ENCODE measurements around the gene GRIN2A. TPM values are rescaled to one million over a fixed set of nuclear protein-coding genes. Genes with fewer than 3 reads are reported as not detected.

GRIN2A gene
- total and polyA plus RNA-seq, 2 of the 13 experiments (the other 11 are each of a cell fraction or from before 2014, with no cell fraction given) = not detected

DNA sequence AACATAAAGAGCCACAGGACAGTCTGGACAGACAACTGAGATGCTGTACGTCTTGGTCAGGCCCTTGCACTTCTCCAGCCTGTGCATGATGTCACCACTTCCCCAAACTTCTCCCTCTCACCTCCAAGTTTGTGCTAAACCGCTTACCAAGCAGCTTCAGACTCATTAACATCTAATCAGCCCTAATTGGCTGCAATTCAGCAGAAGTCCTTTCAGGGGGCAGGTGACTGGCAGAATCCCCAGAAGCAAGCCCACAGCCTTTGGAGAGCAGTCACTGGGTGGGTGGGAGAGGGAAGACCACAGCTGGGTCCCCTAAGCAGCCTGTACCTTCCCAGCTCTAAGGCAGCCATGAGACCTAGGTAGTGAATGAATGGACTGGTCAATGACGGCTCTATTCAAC, 161.4 kb downstream of the GRIN2A start:
- peak; percentile 60 for TF ChIP-seq ATF7 (IDR thresholded peaks at IDR 0.05)
- TF ChIP-seq ATF7 (CRISPR knock-in tag; IDR thresholded peaks at IDR 0.05) = no peak
- TF ChIP-seq ZNF333 (CRISPR knock-in tag; IDR thresholded peaks at IDR 0.05; ENCODE audit: borderline replicate concordance) = no peak
- DNase-seq (ENCODE audit: low spot score) = no peak
- no TSS peak for BruUV-seq (replicated peaks)

DNA sequence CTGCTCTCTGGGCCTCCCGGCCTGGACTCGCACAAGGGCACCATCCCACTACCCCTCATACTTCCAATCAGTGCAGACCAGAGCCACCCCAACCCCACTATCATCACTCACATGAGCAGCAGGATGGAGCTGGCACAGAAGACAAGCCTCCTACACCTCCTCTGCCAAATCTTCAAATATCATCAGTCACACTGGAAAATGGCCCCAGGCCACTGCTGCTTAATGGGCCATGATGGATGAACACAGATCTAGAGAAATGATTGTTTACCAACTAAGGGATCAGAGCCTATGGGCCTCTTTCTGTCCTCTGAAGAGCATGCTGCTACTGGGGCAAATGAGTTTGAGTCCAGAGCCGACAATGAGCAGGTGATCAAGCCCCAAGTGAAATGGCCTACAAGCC, 165.5 kb downstream of the GRIN2A start:
- 1% methylated on average over 3 of the region's 3 CpGs for WGBS (ENCODE audit: low lambda C conversion rate)
- TF ChIP-seq CAMTA2 (CRISPR knock-in tag; IDR thresholded peaks at IDR 0.05; ENCODE audit: borderline replicate concordance) = no peak
- no peak for TF ChIP-seq FOXC1 (CRISPR knock-in tag; IDR thresholded peaks at IDR 0.05; ENCODE audit: borderline replicate concordance)
- no peak for TF ChIP-seq CENPT (CRISPR knock-in tag; IDR thresholded peaks at IDR 0.05; ENCODE audit: low read depth)
- no peak for TF ChIP-seq ZSCAN25 (CRISPR knock-in tag; IDR thresholded peaks at IDR 0.05)
- no peak for TF ChIP-seq ZNF709 (CRISPR knock-in tag; IDR thresholded peaks at IDR 0.05)
- TF ChIP-seq PRMT3 (CRISPR knock-in tag; IDR thresholded peaks at IDR 0.05; ENCODE audit: borderline replicate concordance, low read depth) = no peak
- TF ChIP-seq, protein P1, sequence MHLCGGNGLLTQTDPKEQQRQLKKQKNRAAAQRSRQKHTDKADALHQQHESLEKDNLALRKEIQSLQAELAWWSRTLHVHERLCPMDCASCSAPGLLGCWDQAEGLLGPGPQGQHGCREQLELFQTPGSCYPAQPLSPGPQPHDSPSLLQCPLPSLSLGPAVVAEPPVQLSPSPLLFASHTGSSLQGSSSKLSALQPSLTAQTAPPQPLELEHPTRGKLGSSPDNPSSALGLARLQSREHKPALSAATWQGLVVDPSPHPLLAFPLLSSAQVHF (CRISPR knock-in tag; IDR thresholded peaks at IDR 0.05) = no peak
- no peak for TF ChIP-seq SOX5 (CRISPR knock-in tag; IDR thresholded peaks at IDR 0.05; ENCODE audit: borderline replicate concordance)
- TF ChIP-seq ZNF337 (CRISPR knock-in tag; IDR thresholded peaks at IDR 0.05; ENCODE audit: borderline replicate concordance, low read depth) = no peak
- TF ChIP-seq, protein P2, sequence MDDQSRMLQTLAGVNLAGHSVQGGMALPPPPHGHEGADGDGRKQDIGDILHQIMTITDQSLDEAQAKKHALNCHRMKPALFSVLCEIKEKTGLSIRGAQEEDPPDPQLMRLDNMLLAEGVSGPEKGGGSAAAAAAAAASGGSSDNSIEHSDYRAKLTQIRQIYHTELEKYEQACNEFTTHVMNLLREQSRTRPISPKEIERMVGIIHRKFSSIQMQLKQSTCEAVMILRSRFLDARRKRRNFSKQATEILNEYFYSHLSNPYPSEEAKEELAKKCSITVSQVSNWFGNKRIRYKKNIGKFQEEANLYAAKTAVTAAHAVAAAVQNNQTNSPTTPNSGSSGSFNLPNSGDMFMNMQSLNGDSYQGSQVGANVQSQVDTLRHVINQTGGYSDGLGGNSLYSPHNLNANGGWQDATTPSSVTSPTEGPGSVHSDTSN (CRISPR knock-in tag; IDR thresholded peaks at IDR 0.05; ENCODE audit: borderline replicate concordance) = no peak
- no peak for TF ChIP-seq ZBTB8A (CRISPR knock-in tag; IDR thresholded peaks at IDR 0.05; ENCODE audit: borderline replicate concordance, low read depth)
- no peak for TF ChIP-seq ZZZ3 (CRISPR knock-in tag; IDR thresholded peaks at IDR 0.05; ENCODE audit: borderline replicate concordance)
- no peak for TF ChIP-seq ZNF83 (CRISPR knock-in tag; IDR thresholded peaks at IDR 0.05; ENCODE audit: borderline replicate concordance)
- no peak for TF ChIP-seq ZFY (CRISPR knock-in tag; IDR thresholded peaks at IDR 0.05)
- peaks cover 0 to 3% of the 10 kb centered on the region in 2 experiments; a peak in 2 of 5 replicates for H3K27me3 ChIP-seq (ENCODE audit: control insufficient read depth in 1 of 2, insufficient read depth in 2 of 2, low read length in 2 of 2)
- H3K27ac ChIP-seq (ENCODE audit: extremely low read length, insufficient read depth, low read length) = no peak overlapping the region
- ChIA-PET CTCF (ENCODE audit: low intra/inter-chr PET ratio, low total read pairs) (no interaction called here), POLR2A (no interaction called here)
- no peaks in the 10 kb centered on the region for H3K9me3 ChIP-seq (ENCODE audit: low read length)
- no peak overlapping the region for H2AFZ ChIP-seq (ENCODE audit: low read length)
- H4K20me1 ChIP-seq (ENCODE audit: insufficient read depth, low read length) = no peaks in the 10 kb centered on the region
- BruUV-seq (replicated peaks) = no TSS peak
- ATAC-seq (no peak), FAIRE-seq (no peak), DNase-seq (ENCODE audit: low spot score) (no peak)
- no peaks in the 10 kb centered on the region for H3K36me3 ChIP-seq (replicated peaks in 1 of 2; ENCODE audit: control insufficient read depth in 1 of 2, insufficient read depth in 2 of 2, low read length in 2 of 2)
- H3K79me2 ChIP-seq (ENCODE audit: insufficient read depth, low read length) = no peaks in the 10 kb centered on the region
- in situ Hi-C loops (cut with HindIII; ENCODE audit: extremely low pct_ligation_motif_present, low pct_unique_long_range_greater_than_20kb) = no loop called here
- no peak overlapping the region for H3K9ac ChIP-seq (ENCODE audit: insufficient read depth, low read depth, low read length)
- intact Hi-C loops (cut with micrococcal nuclease; ENCODE audit: unreplicated experiment) = no loop called here
- no peak overlapping the region for H3K4me2 ChIP-seq (ENCODE audit: low read depth, low read length)
- no peak overlapping the region for H3K4me3 ChIP-seq (replicated peaks in 1 of 3; ENCODE audit: insufficient read depth in 1 of 3, low read depth in 2 of 3, low read length in 3 of 3)
- H3K4me1 ChIP-seq (ENCODE audit: insufficient read depth, low read length) = no peaks in the 10 kb centered on the region

More for the DNA sequence above, 161.4 kb downstream of the GRIN2A start:
- Histone ChIP-seq H3K27me3 (ENCODE audit: control insufficient read depth in 1 of 2, insufficient read depth in 2 of 2, low read length in 2 of 2) (peaks cover 2 to 3% of the 10 kb centered on the region in 2 experiments; a peak in 2 of 5 replicates), H3K79me2 (ENCODE audit: insufficient read depth, low read length) (no peaks in the 10 kb centered on the region), H4K20me1 (ENCODE audit: insufficient read depth, low read length) (no peaks in the 10 kb centered on the region), H3K4me1 (ENCODE audit: insufficient read depth, low read length) (no peaks in the 10 kb centered on the region), H3K9me3 (ENCODE audit: low read length) (no peaks in the 10 kb centered on the region), H3K27ac (ENCODE audit: extremely low read length, insufficient read depth, low read length) (no peak overlapping the region), H3K4me2 (ENCODE audit: low read depth, low read length) (no peak overlapping the region), H2AFZ (ENCODE audit: low read length) (no peak overlapping the region), H3K36me3 (replicated peaks in 1 of 2; ENCODE audit: control insufficient read depth in 1 of 2, insufficient read depth in 2 of 2, low read length in 2 of 2) (no peaks in the 10 kb centered on the region), H3K4me3 (replicated peaks in 1 of 3; ENCODE audit: insufficient read depth in 1 of 3, low read depth in 2 of 3, low read length in 3 of 3) (no peak overlapping the region), H3K9ac (ENCODE audit: insufficient read depth, low read depth, low read length) (no peak overlapping the region)
- WGBS (ENCODE audit: low lambda C conversion rate) = 5% methylated on average over 3 of the region's 3 CpGs
- CTCF ChIA-PET (ENCODE audit: low intra/inter-chr PET ratio, low total read pairs) = no interaction called here
- no peak for FAIRE-seq
- intact Hi-C loops (cut with micrococcal nuclease; ENCODE audit: unreplicated experiment) (no loop called here), in situ Hi-C loops (cut with HindIII; ENCODE audit: extremely low pct_ligation_motif_present, low pct_unique_long_range_greater_than_20kb) (no loop called here)
- ATAC-seq = no peak
- POLR2A ChIA-PET = no interaction called here

Data from HepG2 (cell line).